Right lobe of liver (tissue), 6 donors: ENCODE data around the gene WNT3. TPM values are rescaled to one million over a fixed set of nuclear protein-coding genes. Genes with fewer than 3 reads are reported as not detected.

Experiments used
- ATAC-seq, 4 donors: fragments of 200-7000 bp; cut with Tn5 transposase; one replicate each; pipeline ENCODE4 v1.9.1; 2020; ENCODE audit warnings: mild to moderate bottlenecking in 4 of 4, moderate library complexity in 4 of 4
- DNase-seq, 3 donors: peaks; one replicate each; pipeline ENCODE4 v3.0.0-alpha.2; 2020
- H3K27ac ChIP-seq, 3 donors: fragments of 200-600 bp; one replicate each; pipeline ENCODE4 v1.8.0; 2022
- H3K27me3 ChIP-seq, 2 donors: fragments of 200-600 bp; one replicate each; pipeline ENCODE4 v1.8.0; 2022
- H3K36me3 ChIP-seq, 4 donors: fragments of 200-600 bp; sonication (generic) in 1 of 4; one replicate each; pipeline versions ENCODE4 v1.5.1 to v1.8.0; 2017 to 2022; ENCODE audit warnings: control low read depth in 1 of 4
- H3K4me1 ChIP-seq, 4 donors: fragments of 200-600 bp; sonication (generic) in 1 of 4; one replicate each; pipeline versions ENCODE4 v1.5.1 to v1.8.0; 2017 to 2022; ENCODE audit warnings: control low read depth in 1 of 4
- H3K4me3 ChIP-seq, 3 donors: fragments of 200-600 bp; one replicate each; pipeline ENCODE4 v1.8.0; 2022
- H3K9me3 ChIP-seq, 4 donors: fragments of 200-600 bp; sonication (generic) in 1 of 4; one replicate each; pipeline versions ENCODE4 v1.5.1 to v1.8.0; 2017 to 2022; ENCODE audit warnings: control low read depth in 1 of 4
- POLR2A ChIP-seq: fragments of 450-650 bp; IDR thresholded peaks from one replicate; pipeline ENCODE4 v1.6.1; 2017; ENCODE audit warnings: antibody characterized with exemption, mild to moderate bottlenecking
- WGBS: methylation state at CpG from one replicate; pipeline ENCODE4 v1.1.6; 2018; ENCODE audit warnings: low coverage, low lambda C conversion rate; ENCODE audit not compliant: insufficient coverage; ENCODE audit errors: missing lambda C conversion rate; 5-methylcytosine and 5-hydroxymethylcytosine counted together
- intact Hi-C, 2 donors: fragments of 100-400 bp; cut with DNase I; formaldehyde crosslinking; loops; one replicate each; pipeline versions ENCODE4 v1.11.2 to v1.14.1; 2022
- total RNA-seq, 6 experiments: library from RNA; depleted of rRNA in 2 of 6; stranded (reverse); fragments of >200 nt in 2 of 6; fragmentation: NEBNext Ultra II Directional in 3 of 6; extraction: Animal tissue kit (Norgen Biotek cat#: 25700) in 3 of 6; gene quantifications; one replicate each; pipeline versions ENCODE4 v1.1.0 to v1.2.4, GENCODE V29; 2016 to 2023
- TF ChIP-seq, protein P1 (sequence below), 4 donors: fragments of 200-600 bp in 3 of 4; fragments of 450-650 bp in 1 of 4; IDR thresholded peaks; one replicate each; pipeline versions ENCODE4 v1.5.1 to v1.8.0; 2016 to 2022; ENCODE audit warnings: antibody characterized with exemption in 4 of 4, mild to moderate bottlenecking in 2 of 4
- donor health status: DM: no; HTN: yes; CAD: no.
- donor health status: DM: no; HTN: no; CAD: no.
- donor health status: DM: no; HTN: no; CAD: no.
- donor health status: DM: no; HTN: yes; CAD: no.
- donor health status: DM: no; HTN: yes; CAD: no.

WNT3 gene
- total RNA-seq, 6 experiments from 2014 or later: 1.0 to 5.0 (median 4.0) TPM

DNA sequence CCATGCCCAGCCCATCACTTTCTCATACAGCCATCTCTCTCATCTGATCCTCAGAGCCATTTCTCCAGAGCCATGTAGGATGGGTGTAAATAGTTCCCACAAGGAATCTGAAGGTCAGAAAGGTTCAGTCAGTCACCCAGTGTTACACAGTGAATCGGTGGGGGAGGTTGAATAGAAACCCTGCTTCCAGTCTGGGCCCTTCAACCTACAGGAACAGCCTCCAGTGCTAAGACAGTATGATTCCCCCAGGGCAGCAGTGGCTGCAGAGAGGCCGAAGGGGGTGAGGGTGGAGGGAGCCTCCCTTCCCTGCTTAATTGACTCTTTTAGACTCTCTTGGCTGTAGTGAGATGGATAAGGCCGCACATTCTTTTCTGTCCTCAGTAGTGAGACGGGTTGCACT, 36.5 kb upstream of the WNT3 start:
- no peaks in the 10 kb centered on the region for H3K36me3 ChIP-seq
- peaks cover 0 to 5% of the 10 kb centered on the region in 2 donors for H3K27me3 ChIP-seq
- no peaks in the 10 kb centered on the region for H3K9me3 ChIP-seq
- no peak overlapping the region for H3K27ac ChIP-seq
- peaks cover 0 to 6% (median 2%) of the 10 kb centered on the region in 4 donors for H3K4me1 ChIP-seq
- ATAC-seq (no peak), DNase-seq (no peak)
- intact Hi-C loops: no loop called here
- WGBS: 33% methylated on average over 1 of the region's 4 CpGs
- H3K4me3 ChIP-seq: no peak overlapping the region
- TF ChIP-seq, protein P1, sequence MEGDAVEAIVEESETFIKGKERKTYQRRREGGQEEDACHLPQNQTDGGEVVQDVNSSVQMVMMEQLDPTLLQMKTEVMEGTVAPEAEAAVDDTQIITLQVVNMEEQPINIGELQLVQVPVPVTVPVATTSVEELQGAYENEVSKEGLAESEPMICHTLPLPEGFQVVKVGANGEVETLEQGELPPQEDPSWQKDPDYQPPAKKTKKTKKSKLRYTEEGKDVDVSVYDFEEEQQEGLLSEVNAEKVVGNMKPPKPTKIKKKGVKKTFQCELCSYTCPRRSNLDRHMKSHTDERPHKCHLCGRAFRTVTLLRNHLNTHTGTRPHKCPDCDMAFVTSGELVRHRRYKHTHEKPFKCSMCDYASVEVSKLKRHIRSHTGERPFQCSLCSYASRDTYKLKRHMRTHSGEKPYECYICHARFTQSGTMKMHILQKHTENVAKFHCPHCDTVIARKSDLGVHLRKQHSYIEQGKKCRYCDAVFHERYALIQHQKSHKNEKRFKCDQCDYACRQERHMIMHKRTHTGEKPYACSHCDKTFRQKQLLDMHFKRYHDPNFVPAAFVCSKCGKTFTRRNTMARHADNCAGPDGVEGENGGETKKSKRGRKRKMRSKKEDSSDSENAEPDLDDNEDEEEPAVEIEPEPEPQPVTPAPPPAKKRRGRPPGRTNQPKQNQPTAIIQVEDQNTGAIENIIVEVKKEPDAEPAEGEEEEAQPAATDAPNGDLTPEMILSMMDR (IDR thresholded peaks at IDR 0.05): no peak
- no peak for TF ChIP-seq POLR2A

- 95% methylated on average over 3 of the region's 3 CpGs for WGBS
- intact Hi-C loops: no loop called here
- Histone ChIP-seq H3K4me3 (no peak overlapping the region), H3K27ac (no peak overlapping the region), H3K4me1 (peaks cover 0 to 6% (median 2%) of the 10 kb centered on the region in 4 donors), H3K27me3 (peaks cover 0 to 5% of the 10 kb centered on the region in 2 donors), H3K9me3 (no peaks in the 10 kb centered on the region), H3K36me3 (no peaks in the 10 kb centered on the region)
- TF ChIP-seq, protein P1 (IDR thresholded peaks at IDR 0.05): no peak
- no peak for TF ChIP-seq POLR2A
- no peak for ATAC-seq
- no peak for DNase-seq
Observed at GRCh38 chr17:46854515-46854914, 36.0 kb upstream of the WNT3 start.

GRCh38 chr17:46853896-46854444, 35.5 kb upstream of the WNT3 start:
- Histone ChIP-seq H3K27ac (no peak overlapping the region), H3K27me3 (peaks cover 0 to 5% of the 10 kb centered on the region in 2 donors), H3K9me3 (no peaks in the 10 kb centered on the region), H3K4me1 (peaks cover 0 to 6% (median 2%) of the 10 kb centered on the region in 4 donors), H3K4me3 (no peak overlapping the region), H3K36me3 (no peaks in the 10 kb centered on the region)
- TF ChIP-seq POLR2A: no peak
- TF ChIP-seq, protein P1 (IDR thresholded peaks at IDR 0.05): no peak
- intact Hi-C loops: no loop called here
- ATAC-seq (no peak), DNase-seq (no peak)
- 100% methylated on average over 4 of the region's 6 CpGs for WGBS

- no peaks in the 10 kb centered on the region for H3K9me3 ChIP-seq
- TF ChIP-seq, protein P1 (IDR thresholded peaks at IDR 0.05): peak in 1 of 4 donors; percentile 21
- TF ChIP-seq POLR2A: no peak
- H3K36me3 ChIP-seq: no peaks in the 10 kb centered on the region
- peak; percentile 58 to 74 (median 71) for DNase-seq
- H3K4me1 ChIP-seq: peaks cover 0 to 6% (median 2%) of the 10 kb centered on the region in 4 donors
- peak; percentile 88 to 93 (median 90) for ATAC-seq
- intact Hi-C loops: no loop called here
- H3K27me3 ChIP-seq: peaks cover 0 to 5% of the 10 kb centered on the region in 2 donors
- H3K27ac ChIP-seq: no peak within 1 kb of the TSS
- H3K4me3 ChIP-seq: peak within 1 kb of the TSS in 2 of 3 donors; percentile 19 to 39
- WGBS: 14% methylated on average over 14 of the region's 75 CpGs
Observed at GRCh38 chr17:46851029-46851741, 32.7 kb upstream of the WNT3 start, which contains the start of gene WNT9B. Gene WNT9B, plus strand, starts transcription at chr17:46851583. Its CDS starts 56 bp downstream, at chr17:46851639.
